ENCODE data around the gene AOC1. TPM values are rescaled to one million over a fixed set of nuclear protein-coding genes. Genes with fewer than 3 reads are reported as not detected.

The AOC1 gene
- polyA plus RNA-seq, 1 donor from 2014 or later: not detected

- Histone ChIP-seq H4K20me1 (ENCODE audit: insufficient read depth) (no peaks in the 10 kb centered on the region), H3F3A (ENCODE audit: insufficient read depth, low read length, poor library complexity, severe bottlenecking) (no peaks in the 10 kb centered on the region), H3K9ac (ENCODE audit: low read length) (no peak overlapping the region), H3K9me3 (ENCODE audit: low read length) (no peaks in the 10 kb centered on the region), H3K4me3 (ENCODE audit: low read length) (no peak overlapping the region), H3K4me2 (ENCODE audit: low read length) (no peak overlapping the region), H3K36me3 (ENCODE audit: insufficient read depth, low read length) (no peaks in the 10 kb centered on the region), H3K79me2 (replicated peaks; ENCODE audit: insufficient read depth, low read length) (no peaks in the 10 kb centered on the region), H3K27me3 (ENCODE audit: insufficient read depth, low read depth, low read length) (no peaks in the 10 kb centered on the region), H3K27ac (ENCODE audit: low read length) (no peak overlapping the region), H2AFZ (ENCODE audit: low read depth, low read length) (no peak overlapping the region), H3K9me2 (ENCODE audit: insufficient read depth, low read length) (no peaks in the 10 kb centered on the region)
- TF ChIP-seq TAF1 (IDR thresholded peaks at IDR 0.05; ENCODE audit: low read depth): no peak
- TF ChIP-seq POLR2AphosphoS5 (IDR thresholded peaks at IDR 0.05): no peak
- TF ChIP-seq, protein P1, sequence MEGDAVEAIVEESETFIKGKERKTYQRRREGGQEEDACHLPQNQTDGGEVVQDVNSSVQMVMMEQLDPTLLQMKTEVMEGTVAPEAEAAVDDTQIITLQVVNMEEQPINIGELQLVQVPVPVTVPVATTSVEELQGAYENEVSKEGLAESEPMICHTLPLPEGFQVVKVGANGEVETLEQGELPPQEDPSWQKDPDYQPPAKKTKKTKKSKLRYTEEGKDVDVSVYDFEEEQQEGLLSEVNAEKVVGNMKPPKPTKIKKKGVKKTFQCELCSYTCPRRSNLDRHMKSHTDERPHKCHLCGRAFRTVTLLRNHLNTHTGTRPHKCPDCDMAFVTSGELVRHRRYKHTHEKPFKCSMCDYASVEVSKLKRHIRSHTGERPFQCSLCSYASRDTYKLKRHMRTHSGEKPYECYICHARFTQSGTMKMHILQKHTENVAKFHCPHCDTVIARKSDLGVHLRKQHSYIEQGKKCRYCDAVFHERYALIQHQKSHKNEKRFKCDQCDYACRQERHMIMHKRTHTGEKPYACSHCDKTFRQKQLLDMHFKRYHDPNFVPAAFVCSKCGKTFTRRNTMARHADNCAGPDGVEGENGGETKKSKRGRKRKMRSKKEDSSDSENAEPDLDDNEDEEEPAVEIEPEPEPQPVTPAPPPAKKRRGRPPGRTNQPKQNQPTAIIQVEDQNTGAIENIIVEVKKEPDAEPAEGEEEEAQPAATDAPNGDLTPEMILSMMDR (IDR thresholded peaks at IDR 0.05; ENCODE audit: poor library complexity, severe bottlenecking): no peak
- no peak for TF ChIP-seq RAD21 (conservative IDR thresholded peaks at IDR 0.05)
Measured at GRCh38 chr7:150823043-150823442, 29.3 kb upstream of the AOC1 start.

DNA sequence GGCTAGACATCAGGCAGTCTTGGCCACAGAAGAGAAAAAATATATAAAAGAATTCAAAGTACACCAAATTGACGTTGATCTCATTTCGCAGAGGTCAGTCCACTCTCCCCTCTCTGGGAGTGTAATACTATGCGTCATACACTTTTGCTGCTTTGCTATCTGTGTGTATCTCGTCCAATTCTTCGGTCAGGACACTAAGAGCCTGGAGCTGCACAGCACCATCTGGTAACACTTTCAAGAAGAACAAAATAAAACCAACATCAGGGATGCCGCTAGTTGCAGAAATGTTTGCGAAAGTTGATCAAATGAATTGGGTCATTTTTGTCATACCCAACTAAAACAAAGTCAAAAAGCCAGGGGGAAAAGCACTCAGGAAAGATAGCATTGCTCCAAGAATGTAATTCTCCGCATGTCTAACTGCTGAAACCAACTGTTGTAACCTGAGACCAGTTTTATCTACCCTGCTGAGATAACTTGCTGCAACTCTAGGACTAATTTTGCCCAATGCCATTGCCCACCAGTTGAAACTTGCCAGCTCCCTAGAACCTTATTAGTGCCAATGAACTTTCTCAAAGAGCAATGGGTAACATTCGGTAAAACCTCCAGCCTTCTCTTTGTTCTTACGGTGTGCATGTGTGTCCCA is 28.7 kb upstream of the AOC1 start:
- H2AFZ ChIP-seq (ENCODE audit: low read depth, low read length): no peak overlapping the region
- no peaks in the 10 kb centered on the region for H3K36me3 ChIP-seq (ENCODE audit: insufficient read depth, low read length)

More for the DNA sequence above, 28.7 kb upstream of the AOC1 start:
- Histone ChIP-seq H3K27ac (ENCODE audit: low read length) (no peak overlapping the region), H3K79me2 (replicated peaks; ENCODE audit: insufficient read depth, low read length) (no peaks in the 10 kb centered on the region), H3K27me3 (ENCODE audit: insufficient read depth, low read depth, low read length) (no peaks in the 10 kb centered on the region), H3K9me2 (ENCODE audit: insufficient read depth, low read length) (no peaks in the 10 kb centered on the region), H3K4me2 (ENCODE audit: low read length) (no peak overlapping the region), H3F3A (ENCODE audit: insufficient read depth, low read length, poor library complexity, severe bottlenecking) (no peaks in the 10 kb centered on the region), H3K4me3 (ENCODE audit: low read length) (no peak overlapping the region), H4K20me1 (ENCODE audit: insufficient read depth) (no peaks in the 10 kb centered on the region), H3K9ac (ENCODE audit: low read length) (no peak overlapping the region), H3K9me3 (ENCODE audit: low read length) (no peaks in the 10 kb centered on the region)
- TF ChIP-seq EP300 (conservative IDR thresholded peaks at IDR 0.05; ENCODE audit: poor library complexity, severe bottlenecking) (no peak), RAD21 (conservative IDR thresholded peaks at IDR 0.05) (no peak), REST (IDR thresholded peaks at IDR 0.05; ENCODE audit: borderline replicate concordance) (no peak), POLR2AphosphoS5 (IDR thresholded peaks at IDR 0.05) (no peak), EZH2 (IDR thresholded peaks at IDR 0.05; ENCODE audit: borderline replicate concordance, insufficient read depth, low read length, poor library complexity, severe bottlenecking) (no peak), TAF1 (IDR thresholded peaks at IDR 0.05; ENCODE audit: low read depth) (no peak), SMC3 (conservative IDR thresholded peaks at IDR 0.05; ENCODE audit: poor library complexity) (no peak), MXI1 (conservative IDR thresholded peaks at IDR 0.05; ENCODE audit: poor library complexity, severe bottlenecking) (no peak)
- TF ChIP-seq, protein P1 (IDR thresholded peaks at IDR 0.05; ENCODE audit: poor library complexity, severe bottlenecking): no peak
